Measurements from ENCODE around the gene FN1.

GRCh38 chr2:215447056-215447455 is 11.2 kb upstream of the FN1 start:
- no peak for TF ChIP-seq CTCF (conservative IDR thresholded peaks at IDR 0.05; ENCODE audit: low read depth, low read length)
- no peak for TF ChIP-seq EZH2 (IDR thresholded peaks at IDR 0.05; ENCODE audit: borderline replicate concordance, low read depth, low read length, poor library complexity, severe bottlenecking)
